Activated CD8-positive, alpha-beta memory T cell treated with anti-CD3 and anti-CD28 coated beads for 1 hour (primary cell): ENCODE results near the gene HOXB4.

ENCODE experiments used
- DNase-seq, 2 donors: peaks; one replicate each; pipeline ENCODE4 v3.0.0-alpha.2; 2020; ENCODE audit warnings: low read depth in 1 of 2; ENCODE audit errors: extremely low read depth in 1 of 2

Gene HOXB4

GRCh38 chr17:48575066-48575582, 3.0 kb downstream of the HOXB4 start:
- no peak for DNase-seq

- no peak for DNase-seq
Observed at GRCh38 chr17:48574505-48575065, 3.6 kb downstream of the HOXB4 start.

GRCh38 chr17:48571826-48572417, 6.2 kb downstream of the HOXB4 start:
- no peak for DNase-seq

- DNase-seq: no peak
Observed at GRCh38 chr17:48571024-48571818, 6.9 kb downstream of the HOXB4 start.

- no peak for DNase-seq
Observed at GRCh38 chr17:48570325-48571023, 7.7 kb downstream of the HOXB4 start.

GRCh38 chr17:48569674-48570324, 8.4 kb downstream of the HOXB4 start:
- no peak for DNase-seq

GRCh38 chr17:48569240-48569582, 8.9 kb downstream of the HOXB4 start:
- no peak for DNase-seq

GRCh38 chr17:48568499-48569239, 9.5 kb downstream of the HOXB4 start:
- no peak for DNase-seq

GRCh38 chr17:48567646-48568354, 10.3 kb downstream of the HOXB4 start:
- no peak for DNase-seq

- DNase-seq: no peak
Observed at GRCh38 chr17:48567209-48567608, 10.9 kb downstream of the HOXB4 start.

GRCh38 chr17:48566717-48567116, 11.4 kb downstream of the HOXB4 start:
- no peak for DNase-seq

GRCh38 chr17:48565925-48566710, 12.0 kb downstream of the HOXB4 start:
- no peak for DNase-seq

GRCh38 chr17:48565022-48565554, 13.1 kb downstream of the HOXB4 start:
- no peak for DNase-seq

GRCh38 chr17:48564188-48565021, 13.7 kb downstream of the HOXB4 start:
- no peak for DNase-seq

- DNase-seq: no peak
Observed at GRCh38 chr17:48563867-48564187, 14.3 kb downstream of the HOXB4 start.

- no peak for DNase-seq
Observed at GRCh38 chr17:48563385-48563838, 14.7 kb downstream of the HOXB4 start.

GRCh38 chr17:48562934-48563333, 15.2 kb downstream of the HOXB4 start:
- DNase-seq: no peak
